GM13976 (cell line): Measurements from ENCODE around the gene CBFA2T3.
A peak's percentile ranks its signal among the peaks of the same experiment; 100 is the strongest.

Source experiments
- DNase-seq: peaks from one replicate; pipeline ENCODE4 v3.0.0; 2012; ENCODE audit warnings: low spot score
- CTCF ChIP-seq: IDR thresholded peaks from 2 replicates; pipeline ENCODE4 v1.5.1; 2012; ENCODE audit warnings: borderline replicate concordance, mild to moderate bottlenecking; ENCODE audit not compliant: insufficient read depth; ENCODE audit errors: extremely low read depth, missing control alignments, control extremely low read depth
- in situ Hi-C: fragments of 300-500 bp; cut with MboI; formaldehyde crosslinking; loops from one replicate; pipeline ENCODE4 v1.12.0; 2022; ENCODE audit warnings: low sequenced_read_pairs, mixed read lengths, inconsistent platforms; ENCODE audit not compliant: unreplicated experiment

The CBFA2T3 gene

GRCh38 chr16:88872650-88873331 lies 104.2 kb downstream of the CBFA2T3 start:
- TF ChIP-seq CTCF, result no peak
- no peak for DNase-seq
- in situ Hi-C loops, result no loop called here

- no peak for DNase-seq
- no peak for TF ChIP-seq CTCF
- in situ Hi-C loops, result no loop called here
These were observed 105.1 kb downstream of the CBFA2T3 start for GRCh38 chr16:88871730-88872416.

GRCh38 chr16:88871349-88871702 lies 105.7 kb downstream of the CBFA2T3 start:
- DNase-seq, result no peak
- in situ Hi-C loops, result no loop called here
- TF ChIP-seq CTCF, result no peak

- TF ChIP-seq CTCF, result no peak
- in situ Hi-C loops, result no loop called here
- peak; percentile 77 for DNase-seq
These were observed 106.2 kb downstream of the CBFA2T3 start for GRCh38 chr16:88870608-88871348.

GRCh38 chr16:88869673-88869980 lies 107.4 kb downstream of the CBFA2T3 start:
- no peak for DNase-seq
- no peak for TF ChIP-seq CTCF
- in situ Hi-C loops, result no loop called here

GRCh38 chr16:88868974-88869672 lies 107.9 kb downstream of the CBFA2T3 start:
- no peak for DNase-seq
- in situ Hi-C loops, result no loop called here
- TF ChIP-seq CTCF, result no peak
